DMS 273 treated with DMSO at 0.1 percent for 48 hours (cell line): Measurements from ENCODE around the gene MARCHF10.

Experiments
- DNase-seq: peaks from one replicate; lab custom pipeline; 2025; lab: John Stamatoyannopoulos, UW

Gene MARCHF10

GRCh38 chr17:62716834-62717588 lies 91.1 kb downstream of the MARCHF10 start:
- DNase-seq, result no peak

- DNase-seq, result no peak
Observed at GRCh38 chr17:62715882-62716390, 92.2 kb downstream of the MARCHF10 start.

DNA sequence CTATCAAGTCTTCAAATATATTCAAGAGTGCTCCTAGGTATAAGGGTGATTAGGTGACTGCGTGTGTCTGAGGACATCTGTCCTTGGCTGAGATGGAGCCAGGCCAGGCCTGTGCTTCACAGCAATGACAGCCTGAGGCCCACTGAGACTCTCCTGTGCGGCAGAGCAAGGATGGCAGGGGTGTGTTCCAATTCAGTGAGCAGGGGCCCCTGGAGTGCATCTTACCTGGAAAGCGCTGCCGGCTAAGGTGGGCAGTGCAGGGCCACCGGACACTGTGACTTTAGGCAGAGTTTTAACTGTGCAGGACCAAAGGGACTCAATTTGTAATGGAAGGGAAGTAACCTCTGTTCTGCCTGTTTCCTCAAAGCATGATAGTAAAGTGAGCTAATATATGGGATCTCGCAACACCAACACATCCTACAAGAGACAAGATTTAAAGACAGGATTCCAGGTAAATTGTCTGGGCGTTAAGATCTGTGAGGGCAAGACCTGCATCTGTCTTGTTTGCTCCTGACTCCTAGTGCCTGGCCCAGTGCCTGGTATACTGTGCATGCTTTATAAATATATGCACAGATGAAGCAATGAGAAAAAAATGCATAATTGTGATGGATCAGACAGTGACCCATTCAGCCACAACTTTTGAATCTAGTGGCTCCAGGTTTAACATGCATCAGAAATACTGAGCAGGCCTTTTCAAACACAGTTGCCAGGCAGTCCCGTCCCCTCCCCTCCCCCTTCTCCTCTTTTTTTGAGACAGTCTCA lies 93.9 kb downstream of the MARCHF10 start:
- DNase-seq, result no peak

DNA sequence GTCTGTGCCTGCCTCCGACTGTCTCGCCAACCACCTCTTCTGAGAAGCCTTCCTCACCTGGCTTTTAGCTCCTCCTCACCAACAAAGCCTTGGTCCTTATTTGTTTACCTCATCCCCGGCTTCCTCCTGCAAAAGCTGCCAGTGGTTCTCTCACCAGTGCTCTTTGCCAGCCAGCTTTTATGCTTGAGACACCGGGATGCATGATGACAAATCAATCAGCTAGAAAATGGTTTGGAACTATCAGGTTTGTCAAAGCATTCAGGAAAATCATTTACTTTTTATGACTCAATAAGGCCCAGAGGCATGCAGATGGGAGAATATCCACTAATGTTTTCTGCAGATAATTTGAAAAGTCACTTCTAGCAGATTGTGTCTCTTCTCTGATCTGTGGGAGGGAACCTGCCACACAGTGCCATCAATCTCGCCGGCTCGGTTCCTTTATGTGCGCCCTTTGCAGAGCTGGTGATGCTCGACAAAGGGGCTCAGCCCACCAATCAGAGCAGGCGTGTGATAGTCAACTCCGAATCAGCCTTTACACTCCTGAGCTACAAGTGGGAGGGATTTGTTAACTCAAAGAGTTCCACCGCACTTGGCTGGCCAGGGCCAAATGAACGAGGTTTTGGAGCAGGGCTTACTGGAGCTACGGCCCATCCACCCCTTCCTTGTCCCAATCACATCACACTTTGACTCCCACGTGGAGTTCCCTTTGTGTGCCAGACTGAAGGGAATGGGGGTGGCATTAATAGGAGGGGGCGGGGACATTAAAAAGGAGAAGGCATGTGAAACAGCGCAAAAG lies 94.8 kb downstream of the MARCHF10 start:
- no peak for DNase-seq

GRCh38 chr17:62712171-62712581 lies 95.9 kb downstream of the MARCHF10 start:
- DNase-seq, result no peak

DNA sequence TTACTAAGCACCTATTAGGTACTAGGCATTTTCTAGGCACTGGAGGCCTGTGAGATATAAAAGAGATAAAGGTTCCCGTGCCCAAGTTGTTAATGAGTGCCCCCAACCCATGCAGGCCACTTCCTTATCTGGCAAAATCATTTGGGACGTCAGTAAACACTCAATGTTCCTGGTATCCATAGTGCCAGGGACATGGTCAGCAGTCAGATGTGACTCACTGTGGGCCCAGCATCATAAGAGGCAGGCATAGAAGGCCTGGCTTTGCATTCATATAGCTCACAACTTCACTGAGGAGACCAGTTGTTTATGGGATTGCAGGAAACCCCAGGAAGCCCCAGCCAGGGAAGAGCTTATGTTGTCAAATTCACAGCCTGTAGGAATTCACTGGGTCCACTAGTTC lies 99.5 kb downstream of the MARCHF10 start:
- no peak for DNase-seq

- DNase-seq, result no peak
Observed at GRCh38 chr17:62707425-62707739, 100.7 kb downstream of the MARCHF10 start.

DNA sequence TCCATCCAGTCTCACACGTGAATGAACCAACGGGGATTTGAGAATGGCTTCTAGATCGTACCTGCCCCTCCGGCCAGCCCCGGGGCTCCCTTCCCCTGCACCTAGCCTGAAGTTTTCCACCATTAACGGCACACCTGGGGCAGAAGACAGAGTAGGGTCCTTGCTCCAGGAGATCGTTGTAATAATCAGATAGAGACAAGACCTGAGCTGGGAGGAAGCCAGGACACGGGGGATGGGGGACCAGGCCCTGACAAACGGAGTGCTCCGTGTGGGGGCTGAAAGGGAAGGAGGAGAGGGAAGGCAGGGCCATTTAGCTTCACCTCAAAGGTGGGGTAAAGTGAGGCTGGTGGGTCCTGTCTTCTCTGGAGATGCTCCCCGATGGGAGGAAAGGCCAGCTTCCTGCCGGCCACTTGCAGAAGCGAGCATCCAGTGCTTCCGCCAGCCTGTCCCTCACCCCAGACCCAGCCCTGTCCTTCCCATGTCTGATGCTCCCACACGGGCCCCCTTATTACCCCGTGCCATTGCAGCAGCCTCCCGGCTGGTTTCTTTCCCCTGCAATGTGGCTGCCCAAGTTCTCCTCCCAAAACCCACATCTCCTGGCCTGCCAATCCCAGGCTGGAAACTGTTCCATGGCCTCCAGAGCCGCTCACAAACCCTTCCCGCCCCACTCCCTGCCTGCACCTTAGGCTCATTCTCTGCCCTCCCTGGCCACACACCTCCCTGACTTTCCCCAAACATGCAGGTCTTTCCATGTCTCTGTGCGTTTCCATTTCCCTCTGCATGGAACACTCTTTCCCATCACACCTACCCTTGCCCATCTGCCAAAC lies 101.3 kb downstream of the MARCHF10 start:
- no peak for DNase-seq

- no peak for DNase-seq
Observed at GRCh38 chr17:62705778-62706597, 102.1 kb downstream of the MARCHF10 start.

DNA sequence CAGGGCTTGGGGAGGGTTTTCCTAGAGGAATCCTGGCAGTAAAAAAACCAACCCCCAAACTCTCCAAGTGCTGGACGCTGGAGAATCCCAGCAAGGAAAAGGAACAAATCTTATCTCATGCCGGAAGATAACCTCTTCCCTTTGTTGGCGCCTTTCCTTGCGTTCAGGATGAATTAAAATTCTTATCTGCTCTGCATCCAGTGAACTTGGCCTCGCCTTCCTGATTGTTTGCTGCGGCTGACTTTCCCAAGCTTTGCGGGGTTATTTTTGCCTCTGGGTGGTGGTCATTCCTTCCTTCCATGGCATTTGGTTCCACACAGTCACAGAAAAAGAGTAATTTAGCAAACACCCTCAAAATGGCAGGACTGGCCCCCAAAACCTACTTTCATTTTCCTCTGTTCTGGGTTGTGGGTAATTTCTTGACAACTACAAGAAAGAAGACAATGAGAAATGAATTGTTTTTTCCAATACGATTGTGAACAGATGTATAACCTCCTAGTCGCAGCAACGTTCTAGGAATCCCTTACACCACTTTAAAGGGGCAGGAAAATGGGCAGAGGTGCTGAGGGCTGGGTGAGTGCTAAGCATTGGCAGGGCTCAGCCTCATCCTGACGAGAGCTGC lies 102.8 kb downstream of the MARCHF10 start:
- DNase-seq, result no peak

DNA sequence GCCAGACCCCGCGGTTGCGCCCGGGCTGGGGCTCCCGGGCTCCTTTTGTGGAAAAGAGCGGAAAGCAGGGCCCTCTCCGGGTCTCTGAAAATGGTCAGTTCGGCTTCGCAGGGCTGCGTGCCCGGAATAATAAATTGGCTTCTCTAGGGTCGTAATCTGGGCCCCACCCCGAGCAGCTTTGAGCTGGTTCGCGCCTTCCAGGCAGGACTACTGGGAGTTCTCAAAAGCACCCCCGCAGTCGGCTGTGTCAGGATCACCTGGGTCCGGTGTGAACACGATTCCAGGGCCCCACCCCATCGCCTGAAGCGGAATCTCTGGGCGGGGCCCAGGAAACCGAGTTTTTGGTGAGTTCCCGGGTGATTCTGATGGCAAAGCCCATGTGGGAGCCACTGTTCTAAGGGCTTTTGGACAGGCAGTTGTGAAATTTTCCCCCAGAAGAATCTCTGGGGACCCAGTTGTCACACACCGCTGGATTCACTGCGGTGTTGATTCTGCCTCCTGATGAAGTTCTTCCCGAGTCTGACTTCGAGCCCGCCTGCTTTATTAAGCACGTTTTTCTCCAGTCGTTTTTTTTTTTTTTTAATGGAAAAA lies 103.6 kb downstream of the MARCHF10 start:
- no peak for DNase-seq

- no peak for DNase-seq
Observed at GRCh38 chr17:62703776-62704380, 104.2 kb downstream of the MARCHF10 start.

- DNase-seq, result no peak
Observed at GRCh38 chr17:62703261-62703775, 104.8 kb downstream of the MARCHF10 start.

- DNase-seq, result no peak
Observed at GRCh38 chr17:62702746-62703260, 105.3 kb downstream of the MARCHF10 start.

GRCh38 chr17:62701706-62702085 lies 106.4 kb downstream of the MARCHF10 start:
- DNase-seq, result no peak

GRCh38 chr17:62700964-62701705 lies 107.0 kb downstream of the MARCHF10 start:
- DNase-seq, result no peak

- DNase-seq, result peak; percentile 80
Observed at GRCh38 chr17:62698459-62698858, 109.7 kb downstream of the MARCHF10 start.

GRCh38 chr17:62696726-62697490 lies 111.2 kb downstream of the MARCHF10 start:
- DNase-seq, result no peak
